ENCODE results near the gene KHDRBS2.
"Not testable (repeated sequence)": the region's sequence is repeated elsewhere in the genome, so short reads cannot be mapped to it uniquely, and the experiment has no call there.

KHDRBS2 gene

GRCh38 chr6:61869632-61870400 is 416.2 kb downstream of the KHDRBS2 start:
- DNase-seq (ENCODE audit: extremely low read depth in 1 of 2, low read depth in 1 of 2) = no peak

DNA sequence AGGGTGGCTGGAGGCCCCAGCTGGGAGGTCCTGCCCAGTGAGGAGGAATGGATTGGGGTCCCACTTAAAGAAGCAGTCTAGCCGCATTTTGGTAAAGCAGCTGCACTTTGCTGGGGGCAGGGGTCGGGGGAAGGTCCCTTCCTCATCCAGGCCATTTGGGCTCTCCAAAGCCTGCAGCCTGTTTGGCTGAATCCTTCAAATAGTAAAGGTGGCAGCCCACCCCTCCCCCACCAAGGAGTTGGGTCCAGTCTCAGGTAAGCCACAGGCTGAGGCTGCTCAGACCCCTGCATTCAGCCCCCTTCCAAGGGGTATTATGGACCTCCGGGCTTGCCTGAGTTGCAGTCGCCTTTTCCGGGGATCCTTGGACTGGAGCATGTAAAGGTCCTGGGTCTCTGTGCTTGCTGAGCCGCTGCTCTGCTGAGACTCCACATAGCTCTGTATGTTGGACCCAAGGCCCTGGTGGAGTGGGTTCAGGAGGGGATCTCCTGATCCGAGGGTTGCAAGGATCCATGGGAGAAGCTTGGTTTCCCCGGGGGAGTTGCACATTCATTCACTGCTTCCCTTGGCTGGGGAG is 417.4 kb downstream of the KHDRBS2 start:
- DNase-seq (ENCODE audit: extremely low read depth in 1 of 2, low read depth in 1 of 2) = no peak

DNA sequence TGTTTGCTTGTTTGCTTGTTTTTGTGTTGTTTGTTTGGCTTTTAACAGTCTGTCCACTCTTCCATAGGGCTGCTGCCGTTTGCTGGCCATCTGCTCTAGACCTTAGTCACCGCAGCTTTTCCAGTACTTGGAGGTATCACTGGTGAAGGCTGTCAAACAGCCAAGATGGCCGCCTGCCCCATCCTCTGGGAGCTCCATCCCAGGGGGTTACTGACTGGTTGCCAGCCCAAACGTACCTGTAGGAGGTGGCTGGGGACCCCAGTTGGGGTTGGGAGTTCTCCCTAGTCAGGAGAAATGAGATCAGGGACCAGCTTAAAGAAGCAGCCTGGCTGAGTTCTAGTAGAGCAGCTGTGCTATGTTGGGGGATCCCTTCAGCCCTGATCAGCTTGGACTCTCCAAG is 418.4 kb downstream of the KHDRBS2 start:
- no peak for DNase-seq (ENCODE audit: extremely low read depth in 1 of 2, low read depth in 1 of 2)

DNA sequence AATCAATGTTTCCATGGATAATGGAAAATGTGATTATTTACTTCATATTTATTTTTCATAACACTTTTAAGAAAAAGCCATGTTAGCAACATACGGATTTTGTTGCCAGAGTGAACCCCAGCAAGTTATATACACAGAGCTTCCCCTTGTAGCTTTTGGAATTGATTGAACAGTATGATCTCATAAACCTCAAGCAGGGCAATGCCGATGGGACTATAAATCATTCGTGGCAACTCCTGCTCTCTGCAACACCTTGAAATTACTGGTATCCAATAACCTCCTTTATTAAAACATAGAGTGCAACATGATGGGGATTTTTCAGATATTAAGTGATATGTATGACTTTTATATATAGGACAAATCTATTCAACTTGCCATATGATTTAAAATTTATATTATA is 428.5 kb downstream of the KHDRBS2 start:
- no peak for DNase-seq (ENCODE audit: extremely low read depth in 1 of 2, low read depth in 1 of 2)

DNA sequence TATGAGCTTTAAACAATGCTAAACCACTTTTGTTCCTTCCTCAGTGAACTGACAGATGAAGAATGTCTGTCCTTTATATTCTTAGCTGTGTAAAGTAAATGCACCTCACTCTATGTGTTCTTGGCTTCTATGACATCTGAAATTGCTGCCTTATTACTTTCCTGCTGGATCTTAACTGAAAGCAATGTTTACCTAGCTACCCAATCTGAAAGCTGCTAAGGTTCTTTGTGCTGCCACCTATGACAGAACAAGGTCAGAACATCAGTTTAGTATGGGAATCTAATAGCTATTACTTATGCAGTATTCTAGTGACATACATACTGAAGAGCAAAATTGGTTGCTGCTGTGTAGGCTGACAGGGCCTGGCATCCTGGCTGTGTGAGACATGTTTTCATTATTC is 444.1 kb downstream of the KHDRBS2 start:
- no peak for DNase-seq (ENCODE audit: extremely low read depth in 1 of 2, low read depth in 1 of 2)

- DNase-seq (ENCODE audit: extremely low read depth in 1 of 2, low read depth in 1 of 2) = no peak
Observed at GRCh38 chr6:61835237-61835636, 450.8 kb downstream of the KHDRBS2 start.

- DNase-seq (ENCODE audit: extremely low read depth in 1 of 2, low read depth in 1 of 2) = no peak
Observed at GRCh38 chr6:61833176-61833755, 452.8 kb downstream of the KHDRBS2 start.

- no peak for DNase-seq (ENCODE audit: extremely low read depth in 1 of 2, low read depth in 1 of 2)
Observed at GRCh38 chr6:61817716-61818115, 468.3 kb downstream of the KHDRBS2 start.

DNA sequence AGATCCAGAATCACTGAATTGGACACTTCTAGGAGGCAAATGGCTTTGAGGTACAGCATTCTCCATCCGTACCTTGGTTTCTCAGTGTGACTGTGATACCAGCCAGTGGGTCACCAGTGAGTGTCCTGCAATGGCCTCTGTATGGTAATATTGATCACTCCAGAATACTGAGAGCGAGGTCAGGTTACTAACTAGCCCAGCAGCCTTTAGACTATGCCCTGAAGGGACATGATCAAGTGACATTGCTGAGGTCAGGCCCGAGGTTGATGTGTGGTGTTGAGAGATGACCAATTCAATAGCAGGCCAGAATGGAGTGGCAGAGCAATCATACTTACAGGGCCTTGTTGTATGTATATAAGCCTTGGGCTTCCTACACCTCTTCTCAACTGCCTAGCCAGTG is 476.0 kb downstream of the KHDRBS2 start:
- no peak for DNase-seq (ENCODE audit: extremely low read depth in 1 of 2, low read depth in 1 of 2)

GRCh38 chr6:61809004-61809595 is 476.9 kb downstream of the KHDRBS2 start:
- DNase-seq (ENCODE audit: extremely low read depth in 1 of 2, low read depth in 1 of 2) = no peak

DNA sequence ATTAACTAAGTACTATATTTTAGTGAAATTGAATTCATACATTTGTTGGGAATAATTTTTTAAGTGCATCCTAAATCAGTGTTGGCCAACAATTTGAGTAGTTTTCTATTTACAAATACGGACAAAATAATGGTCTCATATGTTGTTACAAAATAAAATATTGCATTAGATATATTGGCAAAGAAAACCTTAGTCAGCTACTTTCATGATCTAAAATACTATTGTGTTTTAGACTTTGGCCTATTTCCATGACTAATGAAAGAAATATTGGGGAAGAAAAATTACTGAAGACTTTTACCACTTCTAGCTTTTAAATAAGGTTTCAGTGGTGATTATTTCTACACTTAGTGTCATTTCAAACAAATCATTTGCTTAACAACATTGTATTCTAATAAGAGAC is 498.0 kb downstream of the KHDRBS2 start:
- DNase-seq (ENCODE audit: extremely low read depth in 1 of 2, low read depth in 1 of 2) = no peak

DNA sequence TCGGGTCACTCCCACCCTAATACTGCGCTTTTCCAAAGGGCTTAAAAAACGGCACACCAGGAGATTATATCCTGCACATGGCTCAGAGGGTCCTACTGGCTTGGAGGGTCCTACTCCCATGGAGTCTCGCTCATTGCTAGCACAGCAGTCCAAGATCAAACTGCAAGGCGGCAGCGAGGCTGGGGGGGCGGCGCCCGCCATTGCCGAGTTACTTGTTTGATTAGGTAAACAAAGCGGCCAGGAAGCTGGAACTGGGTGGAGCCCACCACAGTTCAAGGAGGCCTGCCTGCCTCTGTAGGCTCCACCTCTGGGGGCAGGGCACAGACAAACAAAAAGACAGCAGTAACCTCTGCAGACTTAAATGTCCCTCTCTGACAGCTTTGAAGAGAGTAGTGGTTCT is 516.6 kb downstream of the KHDRBS2 start:
- DNase-seq (ENCODE audit: extremely low read depth in 1 of 2, low read depth in 1 of 2) = not testable (repeated sequence)

DNA sequence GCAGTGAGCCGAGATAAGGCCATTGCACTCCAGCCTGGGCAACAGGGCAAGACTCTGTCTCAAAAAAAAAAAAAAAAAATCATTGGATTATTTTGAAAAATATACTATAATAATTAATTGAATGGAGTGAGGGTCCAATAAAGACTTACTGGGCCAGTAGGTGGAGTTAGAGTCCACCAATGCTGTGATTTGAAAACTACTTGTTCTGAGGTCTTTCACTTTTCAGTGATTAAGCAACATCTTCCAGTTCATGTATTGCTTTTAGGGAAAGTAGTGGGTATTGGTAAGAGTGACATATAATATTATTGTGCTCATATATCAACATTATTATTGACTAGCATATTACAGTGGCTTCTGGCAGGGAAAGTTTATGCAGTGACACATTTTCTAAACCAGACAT is 530.3 kb downstream of the KHDRBS2 start:
- DNase-seq (ENCODE audit: extremely low read depth in 1 of 2, low read depth in 1 of 2) = no peak

- DNase-seq (ENCODE audit: extremely low read depth in 1 of 2, low read depth in 1 of 2) = no peak
Observed at GRCh38 chr6:61751986-61752385, 534.0 kb downstream of the KHDRBS2 start.

GRCh38 chr6:61745994-61746393 is 540.0 kb downstream of the KHDRBS2 start:
- DNase-seq (ENCODE audit: extremely low read depth in 1 of 2, low read depth in 1 of 2) = no peak

DNA sequence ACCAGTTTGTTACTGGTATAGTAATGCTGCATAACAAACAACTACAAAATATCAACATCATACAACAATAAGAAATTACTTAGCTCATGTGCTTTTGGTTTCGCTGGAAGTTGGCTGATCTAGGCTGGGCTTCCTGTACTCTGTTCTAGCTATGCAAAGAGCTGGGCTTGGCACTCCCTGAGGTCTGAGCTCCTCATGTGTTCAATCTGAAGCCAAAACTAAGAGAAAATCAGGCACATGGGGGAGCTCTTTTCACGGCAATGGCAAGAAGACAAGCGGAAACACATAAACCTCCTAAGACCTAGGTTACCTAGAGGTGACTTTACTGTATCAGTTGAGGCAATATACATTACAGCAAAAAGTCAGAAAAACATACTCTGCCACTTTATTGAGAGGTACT is 574.2 kb downstream of the KHDRBS2 start:
- no peak for DNase-seq (ENCODE audit: extremely low read depth in 1 of 2, low read depth in 1 of 2)

DNA sequence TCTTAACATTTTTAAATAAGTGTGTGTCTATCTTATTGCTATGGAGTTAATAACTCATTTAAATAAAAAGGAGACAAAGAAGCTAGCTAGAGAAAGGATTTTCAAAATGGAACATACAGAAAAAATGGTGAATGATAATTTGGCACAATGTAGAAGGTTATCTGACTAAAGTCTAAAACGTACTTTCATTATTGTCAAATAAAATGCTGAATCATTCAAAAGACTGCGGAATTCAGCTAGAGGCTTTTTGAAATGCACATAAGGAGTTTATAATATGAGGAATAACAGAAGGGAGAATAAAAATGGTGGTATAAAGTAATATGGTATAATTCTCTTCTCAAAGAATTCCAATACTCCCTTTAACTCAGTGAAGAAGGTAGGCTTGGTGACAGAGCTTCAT is 597.9 kb downstream of the KHDRBS2 start:
- no peak for DNase-seq (ENCODE audit: extremely low read depth in 1 of 2, low read depth in 1 of 2)

DNA sequence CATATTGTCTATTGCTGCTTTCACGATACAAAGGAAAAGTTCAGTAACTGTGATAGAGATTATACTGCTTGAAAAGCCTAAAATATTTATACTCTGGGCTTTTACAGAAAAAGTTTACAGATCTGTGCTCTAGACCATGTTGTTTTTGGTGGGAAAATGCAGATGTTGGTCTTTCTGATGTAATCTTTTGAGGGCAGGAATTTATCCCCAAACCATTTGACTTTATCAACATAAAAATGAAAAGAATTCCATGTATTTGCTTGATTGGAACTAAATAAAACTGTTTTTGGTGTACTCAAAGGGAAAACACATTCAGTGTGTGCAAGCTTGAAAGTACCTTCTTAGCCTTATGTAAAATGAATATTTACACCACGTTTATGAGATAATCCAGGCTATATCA is 603.5 kb downstream of the KHDRBS2 start:
- no peak for DNase-seq (ENCODE audit: extremely low read depth in 1 of 2, low read depth in 1 of 2)

GRCh38 chr6:61679625-61680024 is 606.4 kb downstream of the KHDRBS2 start:
- DNase-seq (ENCODE audit: extremely low read depth in 1 of 2, low read depth in 1 of 2) = no peak

DNA sequence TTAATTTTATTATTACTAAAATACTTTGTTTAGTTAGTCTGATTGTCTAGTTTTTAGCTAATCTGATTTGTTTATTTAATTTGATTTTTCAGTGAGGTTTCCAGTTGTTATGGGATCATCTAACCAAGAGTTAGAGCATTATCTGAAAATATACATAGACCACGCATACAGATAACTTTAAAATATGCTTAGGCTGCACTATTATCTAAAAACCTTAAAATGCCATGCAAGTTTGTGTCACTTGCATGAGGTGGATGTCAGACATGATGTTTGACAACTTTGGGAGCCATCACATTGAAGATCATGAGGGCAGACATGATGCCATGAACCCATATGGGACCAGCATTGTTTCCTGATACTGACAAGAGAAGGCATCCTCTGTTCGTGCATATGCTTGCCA is 610.3 kb downstream of the KHDRBS2 start:
- no peak for DNase-seq (ENCODE audit: extremely low read depth in 1 of 2, low read depth in 1 of 2)

DNA sequence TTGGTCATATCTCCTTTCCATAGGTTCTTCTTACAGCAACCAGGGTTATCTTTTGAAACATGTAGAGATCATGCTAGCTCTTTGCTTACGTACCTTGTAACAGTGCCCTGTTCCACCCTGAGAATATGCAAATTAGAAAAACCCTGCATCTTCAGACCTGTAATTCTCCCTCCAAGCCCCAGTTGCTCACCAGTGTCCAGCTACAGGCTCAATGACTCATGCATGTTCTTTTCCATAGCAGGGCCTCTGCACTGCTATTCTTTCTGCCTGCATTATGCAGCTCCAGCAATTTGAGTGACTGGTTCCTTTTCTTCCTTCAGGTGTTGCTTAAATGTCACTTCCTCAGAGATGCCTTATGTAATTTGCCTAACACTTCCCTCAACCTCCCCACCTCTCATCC is 636.2 kb downstream of the KHDRBS2 start:
- DNase-seq (ENCODE audit: extremely low read depth in 1 of 2, low read depth in 1 of 2) = no peak

DNA sequence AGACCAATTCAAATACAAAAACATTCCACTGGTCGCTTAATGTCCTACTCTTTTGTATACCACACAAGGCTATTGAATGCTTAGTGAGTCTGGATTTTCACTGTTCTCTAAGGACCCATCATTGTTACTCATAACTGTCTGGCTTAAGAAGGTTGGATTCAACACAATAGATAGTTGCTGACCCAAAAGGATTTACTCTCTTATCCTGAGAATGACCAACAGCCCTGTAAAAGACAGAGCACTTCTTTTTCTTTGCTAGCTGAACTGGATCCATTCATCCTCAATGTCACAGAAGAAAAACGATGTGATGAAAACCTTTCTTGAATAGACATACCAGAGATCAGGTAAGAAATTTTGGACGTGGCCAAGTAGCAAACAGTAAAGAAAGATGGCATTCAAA is 645.6 kb downstream of the KHDRBS2 start:
- no peak for DNase-seq (ENCODE audit: extremely low read depth in 1 of 2, low read depth in 1 of 2)
